22Rv1 (cell line): ENCODE results near the gene BRD4.

ENCODE experiments used
- ZFX ChIP-seq: fragments of 450-650 bp; IDR thresholded peaks from 2 replicates; pipeline ENCODE4 v1.6.1; 2017; ENCODE audit warnings: antibody characterized with exemption, borderline replicate concordance
- TF ChIP-seq, protein P1 (sequence below): fragments of 450-650 bp; IDR thresholded peaks from 2 replicates; pipeline ENCODE4 v1.5.1; 2017; ENCODE audit warnings: mild to moderate bottlenecking

DNA sequence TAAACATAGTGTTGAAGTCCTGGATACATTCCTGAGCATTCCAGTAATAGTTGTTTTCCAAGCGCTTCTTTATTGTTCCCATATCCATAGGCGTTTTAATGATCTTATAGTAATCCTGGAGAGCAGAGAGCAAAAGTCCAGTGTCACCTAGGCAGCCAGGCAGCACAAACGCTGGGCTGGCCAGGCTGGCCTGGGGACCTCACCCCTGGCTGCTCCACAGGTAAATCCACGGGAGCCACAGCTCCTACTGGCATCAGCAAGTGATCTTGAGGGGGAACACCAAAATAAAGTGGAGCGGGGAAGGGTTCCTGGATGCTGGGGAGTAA, 63.4 kb downstream of the BRD4 start:
- TF ChIP-seq, protein P1, sequence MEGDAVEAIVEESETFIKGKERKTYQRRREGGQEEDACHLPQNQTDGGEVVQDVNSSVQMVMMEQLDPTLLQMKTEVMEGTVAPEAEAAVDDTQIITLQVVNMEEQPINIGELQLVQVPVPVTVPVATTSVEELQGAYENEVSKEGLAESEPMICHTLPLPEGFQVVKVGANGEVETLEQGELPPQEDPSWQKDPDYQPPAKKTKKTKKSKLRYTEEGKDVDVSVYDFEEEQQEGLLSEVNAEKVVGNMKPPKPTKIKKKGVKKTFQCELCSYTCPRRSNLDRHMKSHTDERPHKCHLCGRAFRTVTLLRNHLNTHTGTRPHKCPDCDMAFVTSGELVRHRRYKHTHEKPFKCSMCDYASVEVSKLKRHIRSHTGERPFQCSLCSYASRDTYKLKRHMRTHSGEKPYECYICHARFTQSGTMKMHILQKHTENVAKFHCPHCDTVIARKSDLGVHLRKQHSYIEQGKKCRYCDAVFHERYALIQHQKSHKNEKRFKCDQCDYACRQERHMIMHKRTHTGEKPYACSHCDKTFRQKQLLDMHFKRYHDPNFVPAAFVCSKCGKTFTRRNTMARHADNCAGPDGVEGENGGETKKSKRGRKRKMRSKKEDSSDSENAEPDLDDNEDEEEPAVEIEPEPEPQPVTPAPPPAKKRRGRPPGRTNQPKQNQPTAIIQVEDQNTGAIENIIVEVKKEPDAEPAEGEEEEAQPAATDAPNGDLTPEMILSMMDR: no peak
- TF ChIP-seq ZFX: no peak
